C4-2B (cell line): ENCODE results near the gene WWOX.

ENCODE experiments used
- CTCF ChIP-seq: fragments of 450-650 bp; conservative IDR thresholded peaks from 2 replicates; pipeline ENCODE4 v1.5.1; 2017; ENCODE audit warnings: mild to moderate bottlenecking
- ZFX ChIP-seq: fragments of 450-650 bp; IDR thresholded peaks from 2 replicates; pipeline ENCODE4 v1.6.1; 2017

GRCh38 chr16:79184464-79185030 lies 1085.1 kb downstream of the WWOX start:
- TF ChIP-seq CTCF (no peak), ZFX (no peak)
